ENCODE data around the gene BCAS1. TPM values are rescaled to one million over a fixed set of nuclear protein-coding genes. Genes with fewer than 3 reads are reported as not detected.

BCAS1 gene
- total RNA-seq, 2 donors from 2014 or later: not detected

DNA sequence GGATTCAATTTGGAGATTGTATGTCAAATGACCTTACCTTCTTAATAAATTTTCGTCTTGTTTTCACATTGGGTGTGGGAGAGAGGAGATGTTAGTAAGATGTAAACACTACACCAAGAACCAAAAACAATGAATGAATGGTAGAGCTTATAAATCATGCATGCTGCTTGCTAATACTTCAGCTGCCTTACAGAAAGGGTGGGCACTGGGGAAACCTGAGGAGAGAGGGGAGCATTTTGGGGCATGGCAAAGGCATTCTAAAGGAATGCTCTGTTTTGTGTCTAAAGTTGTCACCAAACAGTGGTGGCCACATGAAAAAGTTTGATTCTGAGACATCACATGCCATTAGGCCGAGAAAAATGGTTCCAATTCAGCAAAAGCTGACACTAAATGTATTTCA, 80.4 kb downstream of the BCAS1 start:
- Mint-ChIP-seq H3K9me3 (no peaks in the 10 kb centered on the region), H3K27ac (no peak overlapping the region), H3K4me1 (ENCODE audit: low read depth) (peaks cover 2% of the 10 kb centered on the region), H3K27me3 (ENCODE audit: low read depth) (peaks cover 23% of the 10 kb centered on the region), H3K4me3 (no peak overlapping the region), H3K36me3 (ENCODE audit: insufficient read depth in 2 of 2) (no peaks in the 10 kb centered on the region)
- no peak for ATAC-seq (replicated peaks in 1 of 2)
- DNase-seq: no peak

DNA sequence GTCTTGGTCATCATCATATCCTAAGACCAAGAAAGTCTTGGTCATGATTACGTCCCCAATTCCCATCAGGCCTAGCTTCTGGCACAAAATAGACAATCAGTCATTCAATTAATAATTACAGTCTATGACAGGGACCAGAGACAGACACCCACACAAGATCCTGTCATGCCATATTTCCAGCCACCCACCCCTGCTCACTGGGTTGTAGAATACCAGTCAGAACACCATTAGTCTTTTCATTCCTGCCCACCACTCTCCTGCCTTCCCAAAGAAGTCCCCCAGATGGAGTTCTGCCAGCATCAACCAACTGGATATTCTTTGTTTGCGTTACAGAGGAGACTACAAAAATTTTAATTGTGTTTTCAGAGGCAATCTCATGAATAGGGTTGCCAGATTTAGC, 81.0 kb downstream of the BCAS1 start:
- no peaks in the 10 kb centered on the region for H3K9me3 Mint-ChIP-seq
- no peak overlapping the region for H3K27ac Mint-ChIP-seq
- ATAC-seq (replicated peaks in 1 of 2): no peak
- H3K4me1 Mint-ChIP-seq (ENCODE audit: low read depth): peaks cover 8% of the 10 kb centered on the region
- no peak for DNase-seq
- H3K27me3 Mint-ChIP-seq (ENCODE audit: low read depth): peaks cover 24% of the 10 kb centered on the region
- no peaks in the 10 kb centered on the region for H3K36me3 Mint-ChIP-seq (ENCODE audit: insufficient read depth in 2 of 2)
- H3K4me3 Mint-ChIP-seq: no peak overlapping the region

DNA sequence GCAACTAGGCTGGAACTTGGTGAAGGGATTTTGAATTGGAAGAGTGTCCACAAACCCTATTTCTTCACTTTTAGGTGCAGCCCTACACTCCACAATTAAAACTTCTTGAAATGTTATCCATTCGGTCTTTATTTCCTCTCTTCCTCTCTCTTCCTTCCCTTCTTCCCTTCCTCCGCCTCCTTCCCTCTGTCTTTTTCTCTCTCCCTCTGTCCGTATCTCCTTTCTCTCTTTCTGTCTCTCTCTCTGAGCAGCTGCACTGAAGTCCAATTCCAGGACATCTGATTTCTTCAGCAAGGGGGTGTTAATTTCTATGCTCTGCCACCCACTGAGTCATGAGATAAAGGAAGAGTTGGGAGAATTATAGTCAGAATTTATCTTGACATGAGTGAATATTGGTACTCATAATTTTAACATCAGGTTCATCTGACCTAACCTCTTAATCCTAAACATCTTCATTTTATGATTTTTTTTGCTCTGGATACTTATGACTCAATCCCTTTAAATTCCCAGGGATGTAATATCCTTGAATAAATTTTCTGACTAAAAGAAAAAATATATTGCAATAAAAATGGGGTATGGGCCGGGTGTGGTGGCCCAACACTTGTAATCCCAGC, 84.2 kb downstream of the BCAS1 start:
- no peaks in the 10 kb centered on the region for H3K36me3 Mint-ChIP-seq (ENCODE audit: insufficient read depth in 2 of 2)
- H3K9me3 Mint-ChIP-seq: no peaks in the 10 kb centered on the region
- H3K27ac Mint-ChIP-seq: no peak overlapping the region
- peaks cover 20% of the 10 kb centered on the region for H3K4me1 Mint-ChIP-seq (ENCODE audit: low read depth)
- H3K27me3 Mint-ChIP-seq (ENCODE audit: low read depth): peaks cover 24% of the 10 kb centered on the region
- H3K4me3 Mint-ChIP-seq: no peak overlapping the region
- ATAC-seq (replicated peaks in 1 of 2) (no peak), DNase-seq (no peak)

GRCh38 chr20:53985150-53985518, 85.3 kb downstream of the BCAS1 start:
- Mint-ChIP-seq H3K36me3 (ENCODE audit: insufficient read depth in 2 of 2) (no peaks in the 10 kb centered on the region), H3K27ac (no peak overlapping the region), H3K4me1 (ENCODE audit: low read depth) (peaks cover 24% of the 10 kb centered on the region), H3K27me3 (ENCODE audit: low read depth) (peaks cover 17% of the 10 kb centered on the region), H3K9me3 (peaks cover 0 to 1% of the 10 kb centered on the region in 2 donors), H3K4me3 (no peak overlapping the region)
- DNase-seq (no peak), ATAC-seq (replicated peaks in 1 of 2) (peak in 1 of 2 donors; percentile 25)

GRCh38 chr20:53984356-53985149, 85.8 kb downstream of the BCAS1 start:
- peak; percentile 34 to 49 for ATAC-seq (replicated peaks in 1 of 2)
- H3K4me3 Mint-ChIP-seq: no peak overlapping the region

DNA sequence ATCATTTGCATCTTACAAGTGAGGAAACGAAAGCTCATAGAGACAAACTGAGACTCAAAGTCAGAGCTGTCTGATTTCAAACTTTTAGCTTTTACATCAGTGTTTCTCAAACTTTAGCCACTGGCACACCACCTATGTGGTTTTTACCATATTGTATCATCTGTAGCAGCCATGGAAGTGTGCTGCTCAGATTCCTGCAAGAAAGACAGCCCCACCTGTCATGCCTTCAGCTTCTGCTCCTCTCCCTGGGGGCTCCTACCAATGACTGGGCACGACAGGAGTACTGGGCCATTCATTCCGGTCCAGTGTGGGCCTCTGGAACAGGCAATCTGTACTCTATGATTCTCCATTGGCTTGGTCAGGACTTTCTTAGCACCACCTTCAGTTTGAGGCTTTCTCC, 87.0 kb downstream of the BCAS1 start:
- peaks cover 17% of the 10 kb centered on the region for H3K27me3 Mint-ChIP-seq (ENCODE audit: low read depth)
- peaks cover 24% of the 10 kb centered on the region for H3K4me1 Mint-ChIP-seq (ENCODE audit: low read depth)
- no peak overlapping the region for H3K4me3 Mint-ChIP-seq
- no peak for ATAC-seq (replicated peaks in 1 of 2)
- H3K9me3 Mint-ChIP-seq: peaks cover 0 to 1% of the 10 kb centered on the region in 2 donors
- no peak overlapping the region for H3K27ac Mint-ChIP-seq
- no peaks in the 10 kb centered on the region for H3K36me3 Mint-ChIP-seq (ENCODE audit: insufficient read depth in 2 of 2)
- no peak for DNase-seq

More at GRCh38 chr20:53984356-53985149, 85.8 kb downstream of the BCAS1 start:
- Mint-ChIP-seq H3K27ac (no peak overlapping the region), H3K4me1 (ENCODE audit: low read depth) (peaks cover 24% of the 10 kb centered on the region), H3K27me3 (ENCODE audit: low read depth) (peaks cover 17% of the 10 kb centered on the region), H3K9me3 (peaks cover 0 to 1% of the 10 kb centered on the region in 2 donors), H3K36me3 (ENCODE audit: insufficient read depth in 2 of 2) (no peaks in the 10 kb centered on the region)
- DNase-seq: no peak

- ATAC-seq (replicated peaks in 1 of 2) (no peak), DNase-seq (no peak)
- Mint-ChIP-seq H3K27ac (no peak overlapping the region), H3K4me3 (no peak overlapping the region), H3K36me3 (ENCODE audit: insufficient read depth in 2 of 2) (no peaks in the 10 kb centered on the region), H3K9me3 (peaks cover 0 to 1% of the 10 kb centered on the region in 2 donors), H3K27me3 (ENCODE audit: low read depth) (peaks cover 17% of the 10 kb centered on the region), H3K4me1 (ENCODE audit: low read depth) (peaks cover 24% of the 10 kb centered on the region)
Measured at GRCh38 chr20:53982624-53983023, 87.8 kb downstream of the BCAS1 start.

GRCh38 chr20:53981752-53982437, 88.5 kb downstream of the BCAS1 start:
- H3K27me3 Mint-ChIP-seq (ENCODE audit: low read depth): peaks cover 17% of the 10 kb centered on the region
- ATAC-seq (replicated peaks in 1 of 2) (peak; percentile 79 to 92), DNase-seq (peak; percentile 51 to 64)
- H3K9me3 Mint-ChIP-seq: peaks cover under 1 to 1% of the 10 kb centered on the region in 2 donors
- H3K4me1 Mint-ChIP-seq (ENCODE audit: low read depth): peaks cover 24% of the 10 kb centered on the region
- no peak overlapping the region for H3K27ac Mint-ChIP-seq
- H3K4me3 Mint-ChIP-seq: no peak overlapping the region
- H3K36me3 Mint-ChIP-seq (ENCODE audit: insufficient read depth in 2 of 2): peaks cover 0 to under 1% of the 10 kb centered on the region in 2 donors

DNA sequence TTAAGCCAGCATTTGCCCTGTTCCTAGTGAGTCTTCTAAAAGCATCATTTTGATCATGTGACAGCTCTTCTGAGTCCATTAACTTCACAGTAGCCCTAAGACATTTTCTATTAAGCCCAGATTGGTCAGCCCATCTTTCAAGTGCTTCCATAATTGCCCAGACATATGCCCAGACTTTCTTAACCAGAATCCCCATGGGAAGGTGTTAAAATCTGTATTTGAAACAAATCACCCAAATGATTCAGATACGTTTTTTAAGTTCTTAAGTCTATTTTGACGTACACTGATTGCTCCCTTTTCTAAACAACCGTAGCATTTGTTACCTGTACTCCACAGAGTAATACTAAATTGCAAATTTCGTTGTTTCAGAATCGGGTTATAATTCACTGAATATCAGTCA, 89.3 kb downstream of the BCAS1 start:
- ATAC-seq (replicated peaks in 1 of 2) (no peak), DNase-seq (no peak)
- Mint-ChIP-seq H3K27ac (no peak overlapping the region), H3K36me3 (ENCODE audit: insufficient read depth in 2 of 2) (peaks cover 0 to 3% of the 10 kb centered on the region in 2 donors), H3K27me3 (ENCODE audit: low read depth) (peaks cover 15% of the 10 kb centered on the region), H3K4me3 (no peak overlapping the region), H3K9me3 (peaks cover 2 to 4% of the 10 kb centered on the region in 2 donors), H3K4me1 (ENCODE audit: low read depth) (peaks cover 24% of the 10 kb centered on the region)

- ATAC-seq (replicated peaks in 1 of 2) (no peak), DNase-seq (no peak)
- Mint-ChIP-seq H3K4me1 (ENCODE audit: low read depth) (peaks cover 22% of the 10 kb centered on the region), H3K9me3 (peaks cover 2 to 4% of the 10 kb centered on the region in 2 donors), H3K27me3 (ENCODE audit: low read depth) (peaks cover 11% of the 10 kb centered on the region), H3K27ac (no peak overlapping the region), H3K4me3 (no peak overlapping the region), H3K36me3 (ENCODE audit: insufficient read depth in 2 of 2) (peaks cover 0 to 3% of the 10 kb centered on the region in 2 donors)
Measured at GRCh38 chr20:53980031-53980465, 90.3 kb downstream of the BCAS1 start.

DNA sequence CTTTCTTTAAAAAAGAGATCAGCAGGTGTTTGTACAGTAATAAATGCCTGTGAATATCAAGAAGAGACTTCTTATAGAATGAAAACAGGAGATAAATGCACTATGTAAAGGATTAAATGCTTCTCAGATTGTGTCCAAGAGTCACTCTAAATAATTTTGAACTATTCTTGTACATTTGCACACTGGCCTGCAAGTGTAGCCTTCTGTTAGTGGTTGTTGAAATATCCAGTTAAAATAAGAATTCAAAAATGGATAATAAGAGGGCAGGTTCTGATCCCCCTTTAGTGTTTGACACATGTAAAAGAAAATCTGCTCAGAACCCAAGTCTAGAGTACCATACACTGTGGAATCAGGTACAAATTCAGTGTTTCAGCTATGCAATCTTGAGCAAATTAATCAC, 91.9 kb downstream of the BCAS1 start:
- Mint-ChIP-seq H3K36me3 (ENCODE audit: insufficient read depth in 2 of 2) (peaks cover 0 to 5% of the 10 kb centered on the region in 2 donors), H3K27ac (no peak overlapping the region)

DNA sequence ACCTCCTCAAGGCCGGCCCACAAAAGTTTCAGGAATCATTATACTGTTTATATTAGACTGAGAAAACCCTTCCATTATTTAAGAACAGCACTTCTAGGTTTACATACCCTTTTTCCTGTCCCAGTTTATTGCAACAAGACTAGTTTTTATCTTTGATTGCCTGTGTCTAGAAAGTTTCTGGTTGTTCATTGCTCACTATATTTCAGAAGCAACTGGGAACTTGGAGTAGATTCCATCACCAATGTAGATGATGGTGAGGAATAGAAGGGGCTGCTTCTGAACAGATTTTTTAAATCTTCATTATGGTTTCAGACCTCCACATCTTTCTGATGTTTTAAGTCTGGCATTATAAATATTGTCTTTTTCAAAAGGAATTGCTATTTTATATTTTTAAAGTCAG, 93.0 kb downstream of the BCAS1 start:
- no peak overlapping the region for H3K4me3 Mint-ChIP-seq
- no peak for DNase-seq
- no peak for ATAC-seq (replicated peaks in 1 of 2)
- H3K9me3 Mint-ChIP-seq: peaks cover 3 to 6% of the 10 kb centered on the region in 2 donors
- H3K36me3 Mint-ChIP-seq (ENCODE audit: insufficient read depth in 2 of 2): peaks cover 0 to 5% of the 10 kb centered on the region in 2 donors
- no peak overlapping the region for H3K27ac Mint-ChIP-seq
- peaks cover 14% of the 10 kb centered on the region for H3K4me1 Mint-ChIP-seq (ENCODE audit: low read depth)
- no peaks in the 10 kb centered on the region for H3K27me3 Mint-ChIP-seq (ENCODE audit: low read depth)

More for the DNA sequence above, 91.9 kb downstream of the BCAS1 start:
- peaks cover 3 to 6% of the 10 kb centered on the region in 2 donors for H3K9me3 Mint-ChIP-seq
- ATAC-seq (replicated peaks in 1 of 2) (no peak), DNase-seq (no peak)
- H3K4me3 Mint-ChIP-seq: no peak overlapping the region
- peaks cover 14% of the 10 kb centered on the region for H3K4me1 Mint-ChIP-seq (ENCODE audit: low read depth)
- H3K27me3 Mint-ChIP-seq (ENCODE audit: low read depth): peaks cover 2% of the 10 kb centered on the region

DNA sequence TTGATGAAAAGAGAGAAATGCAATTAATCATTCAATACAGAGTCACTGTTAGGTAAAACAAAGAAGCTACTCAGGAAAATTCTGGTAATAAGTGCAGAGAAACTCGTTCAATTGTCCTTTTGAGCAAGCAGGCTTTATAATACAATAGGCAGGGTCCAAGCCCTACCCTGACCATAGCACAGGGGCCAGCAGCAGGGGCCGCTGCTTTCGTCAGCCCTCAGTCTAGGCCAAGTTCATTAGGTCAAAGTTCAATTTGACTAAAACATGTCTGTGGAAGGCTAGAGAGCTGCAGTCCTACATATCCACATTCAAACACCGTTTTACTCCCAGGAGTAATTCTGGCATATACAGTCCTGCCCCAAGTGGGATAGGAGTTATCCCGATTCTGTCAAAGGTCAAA, 94.6 kb downstream of the BCAS1 start:
- Mint-ChIP-seq H3K36me3 (ENCODE audit: insufficient read depth in 2 of 2) (peaks cover 0 to 5% of the 10 kb centered on the region in 2 donors), H3K4me1 (ENCODE audit: low read depth) (no peaks in the 10 kb centered on the region), H3K4me3 (no peak overlapping the region), H3K27ac (no peak overlapping the region), H3K9me3 (peaks cover 3 to 5% of the 10 kb centered on the region in 2 donors), H3K27me3 (ENCODE audit: low read depth) (no peaks in the 10 kb centered on the region)
- ATAC-seq (replicated peaks in 1 of 2): no peak
- no peak for DNase-seq

Measured in activated T-cell treated with anti-CD3 and anti-CD28 coated beads, Interleukin-2, amount 50 U/mL, for 72 hours (primary cell).